NCI-H69 (cell line): ENCODE measurements around the gene FILIP1L.

ENCODE experiments used
- DNase-seq: peaks from one replicate; lab custom pipeline; 2025; lab: John Stamatoyannopoulos, UW

Gene FILIP1L

DNA sequence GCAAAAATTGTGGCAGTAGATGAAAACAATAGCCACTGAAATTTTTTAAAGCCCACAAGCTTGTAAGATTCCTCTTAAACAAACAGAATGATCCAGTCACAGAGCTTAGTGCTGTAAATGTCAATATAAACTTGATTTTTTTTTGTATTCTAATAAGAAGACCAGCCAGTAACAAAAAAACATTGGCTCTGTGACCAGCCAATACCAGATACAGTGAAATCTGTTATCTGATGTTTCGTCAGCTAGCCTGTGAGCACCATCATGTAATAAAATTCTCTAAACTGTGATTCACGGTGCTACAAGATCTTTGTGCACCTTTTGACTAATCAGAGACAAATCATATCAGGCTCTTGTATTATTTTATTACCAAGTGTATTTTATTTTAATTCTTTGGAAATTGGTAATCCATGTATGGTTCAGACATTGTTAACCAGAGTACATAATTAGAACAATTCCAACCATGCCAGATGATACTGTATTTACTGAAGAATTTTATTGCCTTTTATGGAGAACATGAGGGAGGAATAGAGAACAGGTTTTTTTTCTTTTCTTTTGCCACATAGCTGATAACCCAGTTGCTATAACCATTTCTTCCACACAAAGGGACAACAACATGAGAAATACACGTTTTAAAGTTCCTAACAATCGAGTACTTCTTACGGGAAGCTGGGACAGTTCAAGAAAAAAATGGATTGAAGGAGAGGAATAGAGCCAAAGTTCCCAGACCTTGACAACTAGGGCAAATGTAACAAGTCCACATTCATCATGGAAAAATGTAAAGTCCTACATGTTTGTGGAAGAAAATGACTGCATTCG, 71.9 kb downstream of the FILIP1L start:
- no peak for DNase-seq

DNA sequence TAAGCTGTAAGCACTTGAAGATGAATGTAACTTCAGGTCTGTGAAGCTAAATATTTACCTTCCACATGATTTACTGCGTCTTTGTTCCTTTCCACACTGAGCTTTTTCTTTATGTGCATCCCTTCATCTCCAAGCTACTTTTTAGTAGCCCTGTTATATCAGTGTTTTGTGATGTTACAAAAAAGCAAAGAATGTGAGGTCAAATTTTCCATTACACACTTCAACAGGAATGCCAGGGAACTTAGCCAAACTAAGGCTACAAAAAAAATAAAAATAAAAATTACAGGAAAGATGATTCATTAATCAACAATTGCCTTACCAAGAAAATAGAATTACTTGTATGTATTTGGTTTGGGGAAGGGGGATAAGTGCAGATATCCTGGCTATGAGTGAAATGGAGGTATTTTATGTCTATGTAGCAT, 73.0 kb downstream of the FILIP1L start:
- peak; percentile 52 for DNase-seq

DNA sequence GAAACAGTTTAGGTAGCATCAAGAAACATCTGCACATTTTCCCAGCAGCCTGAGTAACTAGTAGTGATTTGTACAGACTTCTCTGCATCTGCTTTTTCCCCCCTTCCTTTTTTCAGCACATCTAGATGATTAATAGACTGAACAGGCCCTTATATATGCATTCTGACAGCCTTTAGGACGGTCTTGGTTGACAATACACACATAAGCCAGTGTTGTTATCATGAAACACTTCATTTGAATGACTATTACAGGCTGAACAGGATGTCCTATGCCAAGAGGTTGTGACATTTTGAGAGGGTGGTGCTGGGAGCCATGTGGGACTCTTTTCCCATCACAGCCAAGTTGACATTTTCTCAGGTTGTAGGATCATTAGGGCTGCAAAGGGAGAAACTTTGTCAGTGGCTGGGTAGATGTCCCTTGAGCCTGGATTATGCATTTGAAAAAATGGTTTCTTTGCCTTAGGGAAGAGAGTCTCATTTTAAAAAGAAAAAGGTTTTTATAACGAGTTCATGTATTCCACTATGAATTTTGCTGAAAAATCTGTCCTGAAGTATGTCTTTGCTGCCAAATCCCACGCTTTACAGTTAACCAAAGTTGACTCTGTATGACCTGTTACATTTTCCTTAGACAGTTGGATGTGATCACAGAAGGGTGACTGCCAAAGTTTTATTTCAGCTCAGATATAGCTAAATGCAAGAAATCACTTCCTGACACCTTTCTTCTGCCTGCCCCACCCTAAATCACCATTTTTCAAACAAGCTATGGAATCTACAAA, 73.7 kb downstream of the FILIP1L start:
- no peak for DNase-seq

DNA sequence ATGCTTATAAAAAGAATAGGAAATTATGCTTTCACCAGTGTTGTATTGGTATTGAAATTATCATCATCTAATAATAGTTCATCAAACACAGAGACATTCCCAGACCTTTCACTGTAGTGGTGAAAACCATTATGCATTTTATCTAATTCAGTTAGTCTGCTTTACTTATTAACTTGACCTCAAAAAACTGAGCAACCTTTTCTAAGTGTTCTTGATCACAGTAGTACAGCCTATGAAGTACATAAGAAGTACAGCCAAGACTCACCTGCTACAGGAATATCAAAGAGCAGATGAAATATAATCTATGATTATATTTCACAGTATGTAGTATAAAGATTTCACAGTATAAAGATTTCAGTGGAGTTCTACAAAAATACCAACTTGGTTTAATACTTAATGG, 75.2 kb downstream of the FILIP1L start:
- DNase-seq: no peak

DNA sequence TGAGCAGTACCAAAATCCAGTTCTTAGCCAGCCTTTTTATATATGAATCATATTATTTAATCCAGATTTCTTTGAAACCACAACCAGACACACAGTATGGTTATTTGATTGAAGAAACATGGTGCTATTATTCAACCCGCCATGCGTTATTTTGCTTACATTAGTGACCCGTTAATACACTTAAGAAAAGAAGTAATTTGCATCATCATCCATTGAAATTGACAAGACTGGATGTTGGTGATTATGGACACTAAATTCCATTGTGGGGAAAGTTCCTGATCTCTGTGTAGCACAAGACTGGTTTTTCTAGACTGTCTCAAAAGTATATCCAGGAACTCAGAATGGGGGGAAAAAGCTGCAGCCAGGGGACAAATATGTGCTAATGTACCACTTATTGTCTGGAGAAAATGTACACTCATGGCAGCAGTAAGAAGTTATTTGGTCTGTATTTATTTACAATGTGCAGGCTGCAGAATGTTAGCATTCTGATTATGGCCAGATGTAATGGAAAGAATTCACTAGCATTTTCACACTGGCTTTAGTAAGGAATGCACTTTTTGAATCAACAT, 80.3 kb downstream of the FILIP1L start:
- no peak for DNase-seq

DNA sequence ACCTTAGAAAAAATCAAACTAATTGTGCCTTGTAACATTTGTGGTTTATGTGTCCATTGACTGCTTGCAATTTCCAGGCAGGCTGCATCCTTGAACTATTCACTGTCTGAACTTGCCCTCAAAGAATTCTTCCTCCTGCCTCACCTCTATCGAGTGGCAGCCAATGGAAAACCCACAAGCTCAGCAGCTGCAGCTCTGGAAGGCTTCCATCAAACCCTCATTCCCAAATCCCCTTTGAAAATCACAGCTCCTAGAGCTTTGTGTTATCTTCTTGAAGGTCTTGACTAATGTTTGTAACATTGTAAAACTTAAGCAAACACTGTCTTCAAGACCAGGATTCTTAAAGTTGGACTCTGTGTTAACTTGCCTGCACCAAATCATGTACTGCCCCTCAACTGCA, 81.1 kb downstream of the FILIP1L start:
- DNase-seq: no peak

DNA sequence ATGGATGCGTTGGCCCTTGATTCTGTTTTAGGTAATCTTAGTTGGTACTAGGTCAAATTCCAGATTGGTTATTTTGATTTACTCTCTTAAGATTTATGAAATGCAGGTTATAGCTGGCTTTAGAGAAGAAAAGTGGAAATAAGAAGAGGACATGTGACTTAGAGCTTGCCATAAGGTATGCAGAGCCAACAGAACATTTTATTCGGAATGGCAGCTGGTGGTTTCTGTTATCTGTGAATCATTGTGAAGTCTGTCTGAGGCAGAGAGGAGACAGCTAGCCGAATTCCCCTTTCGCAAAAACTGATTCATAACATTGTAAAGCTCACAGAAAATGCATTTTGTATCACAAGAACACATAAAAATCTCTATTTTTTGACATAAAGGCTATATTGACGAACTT, 82.1 kb downstream of the FILIP1L start:
- peak; percentile 75 for DNase-seq

DNA sequence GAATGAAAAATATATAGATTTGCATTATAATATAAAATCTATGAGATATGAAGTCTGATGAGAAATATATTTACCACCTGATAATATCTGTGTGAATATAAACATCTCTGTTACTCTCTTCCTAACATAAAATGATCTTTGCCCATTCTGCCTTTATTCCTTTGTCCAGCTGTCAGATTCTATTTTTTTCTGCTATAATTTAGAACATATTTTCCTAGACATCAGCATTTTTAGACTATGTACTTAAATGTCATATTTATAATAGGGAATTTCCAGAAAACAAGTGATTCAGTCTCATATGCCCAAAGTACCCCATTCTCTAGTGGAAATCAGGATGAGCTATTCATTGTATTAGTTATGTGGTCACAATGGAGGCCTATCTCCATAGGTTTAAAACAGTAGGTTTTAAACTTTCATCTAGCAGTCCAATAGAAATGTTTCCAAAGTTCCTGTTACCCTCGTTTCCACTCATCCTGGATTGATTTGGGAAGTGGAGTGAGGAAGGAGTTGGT, 83.3 kb downstream of the FILIP1L start:
- DNase-seq: no peak

DNA sequence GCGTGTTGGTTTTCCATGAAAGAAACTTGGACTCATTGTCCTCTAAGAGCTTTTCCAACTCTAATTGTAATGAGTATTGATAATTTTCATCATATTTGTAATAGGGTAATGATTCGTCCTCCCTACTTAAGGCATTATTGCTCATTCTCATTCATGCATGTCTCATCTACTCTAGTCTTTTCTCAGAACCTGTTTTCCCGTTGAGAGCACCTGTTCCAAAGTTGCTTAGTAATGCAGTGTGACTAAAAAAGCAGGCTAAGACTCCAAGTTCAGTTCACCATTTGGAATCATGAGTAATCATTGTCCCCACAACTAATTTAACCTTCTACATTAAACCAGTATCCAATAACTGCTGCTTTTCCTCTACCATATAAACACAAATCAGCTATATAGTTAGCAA, 84.0 kb downstream of the FILIP1L start:
- no peak for DNase-seq

DNA sequence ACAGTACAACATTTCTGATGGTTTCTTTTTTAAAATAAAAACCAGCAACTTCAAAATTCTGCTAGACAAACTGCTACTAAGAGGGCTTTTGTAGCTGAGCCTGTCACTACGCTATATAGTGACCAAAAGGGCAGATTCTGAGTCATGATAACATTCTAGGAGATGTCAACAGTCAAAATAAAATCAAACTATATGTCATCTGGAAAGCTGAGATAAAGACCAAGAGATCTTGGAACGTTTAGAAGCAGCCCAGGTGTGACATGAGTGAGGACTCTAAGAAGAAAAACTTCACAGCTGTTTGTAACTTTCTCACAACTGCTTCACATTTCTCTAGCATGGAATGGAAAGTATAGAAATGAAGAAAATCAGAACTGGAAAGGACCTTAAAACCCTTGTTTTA, 84.6 kb downstream of the FILIP1L start:
- no peak for DNase-seq

DNA sequence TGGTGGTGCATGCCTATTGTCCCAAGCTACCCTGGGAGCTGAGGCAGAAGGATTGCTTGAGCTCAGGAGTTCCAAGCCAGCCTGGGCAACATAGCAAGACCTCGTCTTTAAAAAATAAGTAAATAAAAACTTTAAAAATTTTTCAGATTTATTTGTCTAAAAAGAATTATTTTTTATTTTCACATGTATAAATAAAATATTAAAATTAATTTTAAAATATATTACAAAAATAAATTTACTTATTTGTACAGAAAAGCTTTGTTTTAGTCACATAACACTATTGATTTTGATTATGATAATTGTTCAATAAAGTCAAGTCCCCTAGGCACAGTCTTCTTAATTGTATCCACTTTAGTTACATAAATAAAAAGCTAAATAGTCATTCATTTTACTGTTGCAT, 85.2 kb downstream of the FILIP1L start:
- DNase-seq: no peak

DNA sequence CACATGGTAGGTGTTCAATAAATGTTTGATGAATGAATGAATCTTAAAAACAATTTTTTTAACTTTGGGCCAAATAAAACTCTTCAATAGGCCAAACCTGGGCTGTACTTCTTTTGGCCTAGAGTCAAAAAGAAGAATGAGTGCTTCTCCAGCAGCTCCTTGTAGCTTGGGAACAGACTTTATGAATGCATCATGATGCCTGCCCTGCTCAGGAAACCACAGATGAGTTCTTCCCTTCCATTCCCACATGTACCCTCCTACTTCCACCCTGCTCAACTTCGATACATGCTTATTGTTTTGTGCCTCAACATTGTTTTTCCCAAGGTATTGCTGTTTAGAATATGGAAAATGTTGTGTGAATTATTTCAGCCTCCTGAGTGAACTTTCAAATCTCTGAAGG, 87.0 kb downstream of the FILIP1L start:
- no peak for DNase-seq

DNA sequence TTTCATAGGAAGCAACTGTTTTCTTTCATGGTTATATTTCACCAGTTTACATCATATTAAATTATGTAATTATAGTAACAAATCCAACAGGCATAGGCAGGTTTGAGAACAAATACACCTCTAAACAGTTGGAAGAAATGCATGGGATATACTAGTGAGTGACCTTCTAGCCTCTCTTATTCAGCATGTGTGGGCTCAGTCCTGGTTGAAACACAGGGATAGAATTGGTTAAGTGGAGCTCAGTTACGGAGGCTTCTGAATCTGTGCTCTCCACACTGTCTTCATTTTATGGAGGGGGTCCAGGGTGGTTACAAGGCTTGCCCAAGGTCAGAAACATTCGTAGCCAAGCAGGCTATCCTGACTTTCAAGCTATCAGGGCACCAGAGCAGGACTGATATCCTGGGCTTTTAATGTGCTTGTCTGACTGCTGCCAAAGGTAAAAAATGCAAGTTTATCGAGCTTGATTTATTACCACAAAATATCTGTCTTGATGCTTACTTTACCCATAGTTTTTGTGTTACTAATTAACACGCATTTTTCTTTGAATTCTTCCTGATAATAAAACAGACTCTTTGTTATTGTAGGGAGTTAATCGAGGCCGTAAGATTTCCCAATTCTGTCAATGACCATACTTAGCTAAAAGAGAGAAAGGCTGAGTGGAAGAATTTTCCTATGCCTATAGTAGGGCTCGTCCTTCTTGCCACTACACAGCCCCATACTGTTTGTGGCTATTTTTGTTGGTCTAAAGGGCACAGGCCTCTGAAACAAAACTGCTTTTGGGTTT, 89.6 kb downstream of the FILIP1L start:
- peak; percentile 18 for DNase-seq

DNA sequence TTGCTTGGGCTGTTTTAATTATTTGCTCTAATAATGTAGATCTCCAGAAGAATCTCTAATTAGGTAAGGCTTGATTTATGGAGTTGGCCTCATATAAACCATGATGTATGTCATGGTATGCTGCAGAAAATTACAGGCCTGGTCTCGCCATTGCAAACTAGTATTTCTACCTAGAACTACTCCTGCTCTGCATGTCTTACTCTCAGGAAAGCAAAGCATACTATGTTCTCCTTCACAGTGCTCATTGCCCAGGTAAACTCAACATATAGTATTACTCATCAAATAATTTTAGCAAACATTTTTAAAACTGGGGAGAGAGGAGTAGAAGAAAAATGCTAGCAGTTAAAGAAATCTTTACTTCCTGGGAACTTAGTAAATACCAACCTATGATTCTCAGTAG, 90.7 kb downstream of the FILIP1L start:
- peak; percentile 67 for DNase-seq

DNA sequence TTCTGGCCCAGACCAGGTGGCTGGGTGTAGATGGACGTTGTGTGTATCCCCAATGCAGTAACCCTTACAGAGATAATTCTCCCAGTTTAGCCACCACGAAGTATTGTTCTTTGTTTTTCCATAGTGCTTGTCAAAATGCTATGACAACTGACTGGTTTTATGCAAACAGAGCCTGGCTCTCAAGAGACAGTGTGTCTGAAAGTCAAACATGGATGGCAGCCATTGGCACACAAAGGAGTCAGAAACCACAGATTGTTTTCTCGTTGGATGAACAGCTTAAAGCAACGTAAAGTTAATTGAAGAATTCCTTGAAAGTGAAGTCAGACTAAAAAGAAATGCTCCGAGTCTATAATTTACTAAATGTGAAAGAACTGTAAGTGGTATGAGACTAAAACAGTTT, 91.2 kb downstream of the FILIP1L start:
- DNase-seq: peak; percentile 81

DNA sequence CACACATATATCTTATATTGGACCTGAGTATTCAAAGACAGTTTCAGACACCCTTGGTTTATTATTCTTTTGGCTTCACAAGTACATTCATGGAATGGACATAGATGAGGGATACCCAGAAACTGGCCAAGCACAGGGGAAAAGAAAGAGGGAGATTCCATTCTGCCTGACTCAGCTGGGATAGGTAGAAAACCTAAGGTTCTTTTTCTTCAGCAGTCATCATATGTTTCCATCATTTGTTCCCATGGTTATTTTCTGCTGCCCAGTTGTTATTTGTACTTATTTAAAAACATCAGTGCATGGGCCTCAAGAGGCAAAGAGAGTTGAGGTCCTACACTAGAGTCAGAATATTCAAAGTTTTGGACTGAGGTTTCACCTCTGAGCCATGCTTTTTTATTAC, 91.8 kb downstream of the FILIP1L start:
- no peak for DNase-seq

DNA sequence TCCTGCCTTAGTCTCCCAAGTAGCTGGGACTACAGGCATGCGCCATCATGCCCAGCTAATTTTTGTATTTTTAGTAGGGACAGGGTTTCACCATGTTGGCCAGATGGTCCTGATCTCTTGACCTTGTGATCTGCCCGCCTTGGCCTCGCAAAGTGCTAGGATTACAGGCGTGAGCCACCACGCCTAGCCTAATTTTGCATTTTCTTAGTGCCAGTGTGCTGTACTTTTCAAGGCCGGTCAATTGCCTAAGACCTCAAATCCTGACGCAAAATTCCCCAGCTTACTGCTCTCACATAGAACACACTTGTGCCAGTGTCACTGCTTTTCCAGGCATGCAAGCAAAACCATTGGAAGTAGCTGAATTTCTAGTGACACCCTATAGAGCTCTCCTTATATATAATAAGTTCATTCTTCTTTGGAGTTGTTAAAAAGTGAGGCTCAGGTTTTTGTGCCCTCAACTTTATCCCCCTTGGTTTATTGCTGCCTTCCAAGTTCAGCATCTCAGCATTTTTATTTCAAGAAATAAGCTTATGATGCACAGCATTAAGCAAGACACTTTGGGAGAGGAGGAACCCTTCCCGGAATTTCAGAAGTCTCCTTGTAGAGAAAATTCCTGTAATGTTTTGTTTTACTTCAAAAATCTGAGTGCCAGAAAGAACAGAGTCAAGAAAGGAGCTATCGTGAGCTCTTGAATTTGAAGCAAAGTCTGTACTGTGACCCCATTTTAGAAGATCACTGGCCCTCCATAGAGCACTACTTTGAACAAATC, 93.2 kb downstream of the FILIP1L start:
- no peak for DNase-seq

DNA sequence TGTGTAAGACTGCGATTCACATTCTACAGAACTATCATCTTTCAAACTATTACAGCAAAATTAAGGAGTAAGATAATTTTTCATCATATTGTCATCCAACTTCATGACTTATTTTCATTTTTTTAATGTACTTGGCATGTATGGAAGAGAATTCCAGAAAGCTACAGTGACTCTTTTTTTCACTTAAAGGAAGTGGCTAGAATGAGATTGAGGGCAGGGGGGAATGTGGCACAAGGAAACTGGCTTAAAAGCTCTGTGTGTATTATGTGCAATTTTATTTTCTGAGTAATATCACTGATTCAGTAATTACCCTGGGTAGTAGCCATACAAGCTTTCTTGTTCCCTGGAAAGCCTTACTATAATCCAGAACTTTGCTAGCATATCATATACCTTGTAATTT, 94.6 kb downstream of the FILIP1L start:
- no peak for DNase-seq

DNA sequence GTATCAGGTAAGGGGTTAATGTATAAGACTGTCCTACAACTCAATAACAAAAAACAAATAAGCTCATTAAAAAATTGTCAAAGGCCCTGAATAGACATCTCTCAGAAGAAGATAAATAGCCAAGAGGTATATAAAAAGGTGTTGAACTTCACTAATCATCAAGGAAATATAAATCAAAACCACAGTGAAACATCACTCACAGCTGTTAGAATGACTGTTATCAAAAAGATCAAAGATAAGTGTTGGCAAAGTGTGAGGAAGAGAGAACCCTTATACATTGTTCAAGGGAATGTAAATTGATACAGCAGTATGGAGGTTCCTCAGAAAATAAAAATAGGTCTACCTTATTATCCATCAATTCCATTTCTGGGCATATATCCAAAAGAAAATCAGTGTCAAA, 95.5 kb downstream of the FILIP1L start:
- no peak for DNase-seq

DNA sequence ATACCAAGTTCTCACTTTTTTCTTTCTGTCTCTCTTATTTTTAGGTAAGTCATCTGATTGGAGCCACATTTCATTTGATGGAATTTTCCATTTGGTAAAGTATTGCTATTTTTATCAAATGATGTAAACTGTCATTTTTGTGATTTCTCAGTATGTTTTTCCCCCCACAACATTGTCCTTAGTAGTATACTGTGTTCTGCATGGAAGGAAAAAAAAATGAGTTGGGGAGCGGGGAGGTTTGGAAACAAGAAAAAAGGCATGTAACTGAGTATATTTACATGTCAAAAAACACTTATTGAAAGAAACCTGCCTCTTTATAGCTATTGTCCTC, 104.2 kb downstream of the FILIP1L start:
- DNase-seq: no peak

DNA sequence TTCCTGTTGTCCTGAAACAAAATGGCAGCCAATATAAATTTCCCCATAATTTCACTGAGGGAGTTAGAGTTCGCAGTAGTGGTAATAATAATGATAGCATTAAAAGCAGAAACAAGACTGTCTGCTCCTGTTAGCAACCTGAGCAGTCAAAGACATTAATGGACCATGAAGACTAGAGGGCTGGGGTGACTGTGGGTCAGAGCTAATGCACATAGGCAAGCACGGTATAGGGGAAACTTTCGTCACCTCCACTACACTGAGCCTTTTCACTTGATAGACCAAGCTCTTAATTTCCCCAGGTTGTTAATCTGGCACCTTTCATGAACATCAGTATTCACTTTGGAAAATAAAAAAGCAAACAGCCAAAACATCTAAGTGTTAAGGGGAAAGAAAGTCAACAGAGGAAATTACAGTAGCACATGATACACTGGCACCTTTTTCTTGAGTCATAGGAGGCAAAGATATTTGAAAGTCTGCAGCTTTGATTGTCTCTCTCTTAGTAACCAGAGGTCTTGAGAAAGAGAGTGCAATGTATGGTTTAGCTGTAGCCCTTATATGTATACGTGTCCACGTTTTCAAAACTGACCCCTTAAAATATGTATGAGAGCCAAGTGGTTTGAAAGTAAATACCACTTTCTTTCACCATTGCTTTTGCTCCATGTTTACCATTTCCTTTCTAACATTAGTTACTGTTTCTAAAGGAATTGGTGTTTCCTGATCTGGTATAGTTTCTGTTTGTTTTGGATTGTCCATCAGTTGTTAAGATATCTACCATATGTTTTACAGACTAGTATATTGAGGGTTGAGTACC, 104.8 kb downstream of the FILIP1L start:
- DNase-seq: peak; percentile 91
